Upper lobe of left lung (tissue), 6 donors: ENCODE measurements around the gene ST6GALNAC6. TPM values are rescaled to one million over a fixed set of nuclear protein-coding genes. Genes with fewer than 3 reads are reported as not detected.

Experiments
- ATAC-seq, 2 donors: fragments of 200-7000 bp; cut with Tn5 transposase; one replicate each; pipeline ENCODE4 v1.9.1; 2022; ENCODE audit warnings: mild to moderate bottlenecking in 2 of 2, moderate library complexity in 2 of 2; ENCODE audit not compliant: low FRiP score in 2 of 2
- DNase-seq, 2 donors: peaks; one replicate each; pipeline ENCODE4 v3.0.0-alpha.2; 2019 to 2020
- H3K27ac ChIP-seq, 4 donors: fragments of 200-600 bp; sonication (generic); one replicate each; pipeline ENCODE4 v1.5.1; 2016 to 2019
- H3K27me3 ChIP-seq, 4 donors: fragments of 200-600 bp; sonication (generic); one replicate each; pipeline ENCODE4 v1.5.1; 2017 to 2019
- H3K36me3 ChIP-seq, 4 donors: fragments of 200-600 bp; sonication (generic); one replicate each; pipeline ENCODE4 v1.5.1; 2016 to 2019
- H3K4me1 ChIP-seq, 4 donors: fragments of 200-600 bp; sonication (generic); one replicate each; pipeline ENCODE4 v1.5.1; 2018 to 2019
- H3K4me3 ChIP-seq, 4 donors: fragments of 200-600 bp; sonication (generic); one replicate each; pipeline ENCODE4 v1.5.1; 2017 to 2019; ENCODE audit warnings: mild to moderate bottlenecking in 2 of 4, moderate library complexity in 1 of 4
- H3K9me3 ChIP-seq, 4 donors: fragments of 200-600 bp; sonication (generic); one replicate each; pipeline ENCODE4 v1.5.1; 2018 to 2019
- EP300 ChIP-seq, 4 donors: sonication (generic); formaldehyde crosslinking; IDR thresholded peaks; one replicate each; pipeline ENCODE4 v1.5.1; 2017; ENCODE audit warnings: antibody characterized with exemption in 4 of 4, control low read depth in 2 of 4
- POLR2A ChIP-seq, 4 donors: fragments of 450-650 bp; IDR thresholded peaks; one replicate each; pipeline ENCODE4 v1.5.1; 2016 to 2017; ENCODE audit warnings: antibody characterized with exemption in 4 of 4, mild to moderate bottlenecking in 2 of 4
- POLR2AphosphoS5 ChIP-seq, 2 donors: sonication (generic); formaldehyde crosslinking; IDR thresholded peaks; one replicate each; pipeline ENCODE4 v1.5.1; 2017; ENCODE audit warnings: antibody characterized with exemption in 2 of 2
- WGBS, 2 donors: methylation state at CpG; one replicate each; pipeline ENCODE4 v1.1.5; 2017 to 2018; 5-methylcytosine and 5-hydroxymethylcytosine counted together
- total RNA-seq, 6 donors: library from RNA; depleted of rRNA in 4 of 6; stranded (reverse); fragments of >200 nt in 4 of 6; gene quantifications; one replicate each; pipeline versions ENCODE4 v1.1.0 to v1.2.1, GENCODE V29; 2016 to 2021
- TF ChIP-seq, protein P1 (sequence below), 6 experiments: fragments of 450-650 bp in 4 of 6; fragments of 200-600 bp in 2 of 6; sonication (generic) in 2 of 6; IDR thresholded peaks; one replicate each; pipeline ENCODE4 v1.5.1; 2016 to 2019; ENCODE audit warnings: antibody characterized with exemption in 6 of 6
- donor health status: DM: no; HTN: no; CAD: no; lungs with moderate emphysema.
- donor health status: DM: no; HTN: yes; CAD: no; lungs with severe emphysema.

ST6GALNAC6 gene
- total RNA-seq, 6 donors from 2014 or later = 67.3 to 117 (median 85.2) TPM

DNA sequence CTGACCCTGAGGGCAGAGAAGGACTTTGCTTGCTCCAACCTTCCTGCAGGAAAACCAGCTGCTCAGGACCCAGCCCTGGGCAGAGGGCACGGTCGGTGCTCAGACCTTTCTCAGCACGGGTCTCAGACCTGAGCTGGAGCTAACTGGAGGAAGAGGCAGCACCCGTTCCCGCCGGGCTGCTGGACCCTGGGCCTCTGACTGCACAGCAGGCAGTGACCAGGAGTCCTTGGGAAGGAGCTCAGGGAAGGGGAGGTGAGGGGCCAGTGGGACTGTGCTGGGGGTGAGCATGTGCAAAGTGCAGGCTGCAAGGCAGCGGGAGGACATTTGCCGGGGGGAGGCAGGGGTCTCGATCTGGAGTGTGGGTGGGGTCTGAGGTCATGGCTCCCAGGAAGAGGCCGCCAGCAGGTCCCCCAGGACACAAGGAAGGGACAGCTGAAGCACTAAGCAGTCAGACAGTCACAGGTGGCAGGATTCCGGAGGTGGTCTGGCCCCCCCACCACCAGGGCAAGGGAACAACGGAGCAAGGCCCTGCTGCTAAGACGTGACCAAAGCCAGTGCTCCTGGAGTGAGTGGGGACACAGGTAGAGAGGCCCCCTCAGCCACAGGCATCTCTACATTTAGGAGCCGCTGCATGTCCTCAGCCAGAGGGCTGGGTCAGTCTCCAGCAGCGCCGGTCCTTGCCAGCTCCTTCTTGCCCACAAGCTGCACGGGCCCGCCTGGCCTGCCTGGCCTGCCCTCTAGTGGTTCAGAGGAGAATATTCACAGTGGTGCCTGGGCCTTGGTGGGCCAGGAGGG is 43.0 kb upstream of the ST6GALNAC6 start:
- 50 to 64% methylated on average over 4 to 18 of the region's 18 CpGs for WGBS, 2 donors
- Histone ChIP-seq H3K27me3 (no peaks in the 10 kb centered on the region), H3K4me1 (peaks cover 5 to 29% (median 15%) of the 10 kb centered on the region in 4 donors), H3K4me3 (no peak overlapping the region), H3K36me3 (peaks cover 0 to 35% (median 20%) of the 10 kb centered on the region in 4 donors), H3K27ac (peak overlapping the region in 2 of 4 donors; percentile 13 to 60), H3K9me3 (no peaks in the 10 kb centered on the region)
- DNase-seq (peak; percentile 87 to 90), ATAC-seq (peak; percentile 83 to 85)
- TF ChIP-seq, protein P1, sequence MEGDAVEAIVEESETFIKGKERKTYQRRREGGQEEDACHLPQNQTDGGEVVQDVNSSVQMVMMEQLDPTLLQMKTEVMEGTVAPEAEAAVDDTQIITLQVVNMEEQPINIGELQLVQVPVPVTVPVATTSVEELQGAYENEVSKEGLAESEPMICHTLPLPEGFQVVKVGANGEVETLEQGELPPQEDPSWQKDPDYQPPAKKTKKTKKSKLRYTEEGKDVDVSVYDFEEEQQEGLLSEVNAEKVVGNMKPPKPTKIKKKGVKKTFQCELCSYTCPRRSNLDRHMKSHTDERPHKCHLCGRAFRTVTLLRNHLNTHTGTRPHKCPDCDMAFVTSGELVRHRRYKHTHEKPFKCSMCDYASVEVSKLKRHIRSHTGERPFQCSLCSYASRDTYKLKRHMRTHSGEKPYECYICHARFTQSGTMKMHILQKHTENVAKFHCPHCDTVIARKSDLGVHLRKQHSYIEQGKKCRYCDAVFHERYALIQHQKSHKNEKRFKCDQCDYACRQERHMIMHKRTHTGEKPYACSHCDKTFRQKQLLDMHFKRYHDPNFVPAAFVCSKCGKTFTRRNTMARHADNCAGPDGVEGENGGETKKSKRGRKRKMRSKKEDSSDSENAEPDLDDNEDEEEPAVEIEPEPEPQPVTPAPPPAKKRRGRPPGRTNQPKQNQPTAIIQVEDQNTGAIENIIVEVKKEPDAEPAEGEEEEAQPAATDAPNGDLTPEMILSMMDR (IDR thresholded peaks at IDR 0.05) = peak; percentile 91 to 94 (median 94)
- peak in 1 of 2 donors; percentile 10 for TF ChIP-seq POLR2AphosphoS5 (IDR thresholded peaks at IDR 0.05)
- no peak for TF ChIP-seq POLR2A (IDR thresholded peaks at IDR 0.05)
- no peak for TF ChIP-seq EP300 (IDR thresholded peaks at IDR 0.05)

DNA sequence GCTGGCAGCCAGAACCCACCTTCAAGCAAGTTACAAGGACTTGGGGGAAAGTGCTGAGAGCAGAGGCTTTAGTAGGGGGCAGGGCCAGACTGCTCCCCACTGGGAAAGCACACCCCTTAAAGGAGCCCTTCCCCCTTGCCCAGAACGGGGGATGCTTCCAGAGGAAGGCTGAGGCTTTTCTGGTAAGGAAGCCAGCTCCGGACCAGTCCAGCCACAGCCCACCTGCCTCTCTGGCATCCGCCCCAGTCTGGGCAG is 42.5 kb upstream of the ST6GALNAC6 start:
- WGBS, 2 donors = 0 to 74% methylated on average over 1 to 3 of the region's 3 CpGs
- H3K36me3 ChIP-seq = peaks cover 0 to 34% (median 20%) of the 10 kb centered on the region in 4 donors
- no peak for ATAC-seq

GRCh38 chr9:127941062-127941960 is 41.9 kb upstream of the ST6GALNAC6 start:
- H3K4me1 ChIP-seq = peaks cover 13 to 40% (median 25%) of the 10 kb centered on the region in 4 donors
- no peaks in the 10 kb centered on the region for H3K9me3 ChIP-seq
- ATAC-seq (no peak), DNase-seq (peak in 1 of 2 donors; percentile 69)
- TF ChIP-seq, protein P1 (IDR thresholded peaks at IDR 0.05) = no peak
- TF ChIP-seq POLR2A (IDR thresholded peaks at IDR 0.05) (no peak), POLR2AphosphoS5 (IDR thresholded peaks at IDR 0.05) (no peak), EP300 (IDR thresholded peaks at IDR 0.05) (no peak)
- WGBS, 2 donors = 78 to 88% methylated on average over 8 to 18 of the region's 18 CpGs
- no peaks in the 10 kb centered on the region for H3K27me3 ChIP-seq
- H3K36me3 ChIP-seq = peaks cover 0 to 34% (median 20%) of the 10 kb centered on the region in 4 donors
- H3K4me3 ChIP-seq = no peak overlapping the region
- peak overlapping the region in 1 of 4 donors; percentile 60 for H3K27ac ChIP-seq

More for the DNA sequence above, 42.5 kb upstream of the ST6GALNAC6 start:
- Histone ChIP-seq H3K4me1 (peaks cover 8 to 34% (median 19%) of the 10 kb centered on the region in 4 donors), H3K27me3 (no peaks in the 10 kb centered on the region), H3K27ac (peak overlapping the region in 2 of 4 donors; percentile 13 to 60), H3K9me3 (no peaks in the 10 kb centered on the region), H3K4me3 (no peak overlapping the region)
- no peak for DNase-seq
- TF ChIP-seq, protein P1 (IDR thresholded peaks at IDR 0.05) = no peak
- TF ChIP-seq EP300 (IDR thresholded peaks at IDR 0.05) (no peak), POLR2AphosphoS5 (IDR thresholded peaks at IDR 0.05) (no peak), POLR2A (IDR thresholded peaks at IDR 0.05) (no peak)

DNA sequence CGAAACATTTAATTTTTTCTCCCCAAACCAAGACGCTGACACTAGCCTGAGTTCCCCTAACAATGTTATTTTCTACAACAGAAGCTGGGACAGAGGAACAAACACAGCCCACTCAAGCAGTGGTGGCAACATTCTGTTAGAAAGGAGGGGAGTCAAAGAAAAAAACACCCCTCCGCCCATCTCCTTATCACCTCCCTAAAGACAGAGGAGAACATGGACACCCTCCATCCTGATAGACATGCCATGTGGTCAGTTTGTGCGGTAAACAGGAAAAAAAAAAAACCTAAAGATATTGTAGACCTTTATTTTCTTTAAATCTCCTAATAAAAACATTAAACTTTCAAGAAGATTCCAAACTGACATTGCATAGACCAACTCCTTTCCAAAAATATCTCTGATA is 41.2 kb upstream of the ST6GALNAC6 start:
- ATAC-seq (no peak), DNase-seq (no peak)
- Histone ChIP-seq H3K9me3 (no peaks in the 10 kb centered on the region), H3K27me3 (no peaks in the 10 kb centered on the region), H3K36me3 (peaks cover 0 to 32% (median 20%) of the 10 kb centered on the region in 4 donors), H3K4me3 (no peak overlapping the region), H3K27ac (no peak overlapping the region), H3K4me1 (peaks cover 21 to 47% (median 32%) of the 10 kb centered on the region in 4 donors)
- TF ChIP-seq POLR2A (IDR thresholded peaks at IDR 0.05) = no peak
- 94% methylated on average over 4 of the region's 4 CpGs for WGBS, 2 donors

DNA sequence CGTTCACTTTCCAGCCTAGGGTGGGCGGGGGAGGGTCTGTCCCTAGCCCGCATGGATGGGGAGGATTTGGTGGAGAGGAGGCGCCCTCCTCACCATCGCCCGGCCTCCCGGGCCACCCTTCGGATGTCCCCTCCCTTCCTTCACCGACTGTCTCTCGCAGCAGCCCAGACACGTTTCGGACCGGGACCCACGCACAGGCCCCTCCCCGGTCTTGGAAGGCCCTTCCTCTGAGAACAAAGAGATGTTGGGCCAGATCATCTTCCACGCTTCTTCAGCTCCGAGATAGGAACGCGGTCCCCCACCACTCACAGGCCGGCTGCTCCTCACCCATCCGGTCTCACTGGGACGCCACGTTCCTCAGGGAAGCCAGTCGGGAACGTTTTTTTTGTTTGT is 38.9 kb upstream of the ST6GALNAC6 start:
- Histone ChIP-seq H3K9me3 (no peaks in the 10 kb centered on the region), H3K4me1 (peaks cover 23 to 50% (median 32%) of the 10 kb centered on the region in 4 donors), H3K27ac (peak overlapping the region in 2 of 4 donors; percentile 78 to 82), H3K27me3 (no peaks in the 10 kb centered on the region), H3K36me3 (peaks cover 0 to 23% (median 9%) of the 10 kb centered on the region in 4 donors), H3K4me3 (peak overlapping the region in 3 of 4 donors; percentile 85 to 91 (median 87))
- no peak for ATAC-seq
- peak in 1 of 2 donors; percentile 83 for DNase-seq
- TF ChIP-seq, protein P1 (IDR thresholded peaks at IDR 0.05) = no peak
- TF ChIP-seq POLR2A (IDR thresholded peaks at IDR 0.05) = no peak
- TF ChIP-seq EP300 (IDR thresholded peaks at IDR 0.05) = no peak
- TF ChIP-seq POLR2AphosphoS5 (IDR thresholded peaks at IDR 0.05) = no peak
- WGBS, 2 donors = 56 to 60% methylated on average over 21 to 25 of the region's 25 CpGs
